HepG2 (cell line): ENCODE measurements around the gene OR4D9.

Experiments
- CTCF ChIP-seq: sonication (generic); formaldehyde crosslinking; IDR thresholded peaks from 2 replicates; pipeline ENCODE4 v1.5.0; 2020; ENCODE audit warnings: mild to moderate bottlenecking, missing genetic modification reagents, moderate library complexity
- GTF2F1 ChIP-seq: fragments of 150-350 bp; IDR thresholded peaks from 2 replicates; pipeline ENCODE4 v1.6.1; 2014; ENCODE audit warnings: low read length
- NR2F1 ChIP-seq, 2 experiments: fragments of 450-650 bp in 1 of 2; formaldehyde crosslinking in 1 of 2; IDR thresholded peaks; 2 replicates each; pipeline versions ENCODE4 v1.5.0 to v1.6.1; 2016 to 2020; ENCODE audit warnings: mild to moderate bottlenecking in 1 of 2, missing compliant biosample characterization in 1 of 2, missing genetic modification reagents in 1 of 2, moderate library complexity in 1 of 2
- POLR2AphosphoS5 ChIP-seq: IDR thresholded peaks from 2 replicates; pipeline ENCODE4 v1.6.1; 2012; ENCODE audit warnings: low read depth, low read length
- SIN3A ChIP-seq: IDR thresholded peaks from 2 replicates; pipeline ENCODE4 v1.6.1; 2011; ENCODE audit warnings: low read depth, mild to moderate bottlenecking, control low read depth, low read length, borderline replicate concordance
- SIN3B ChIP-seq: fragments of 150-350 bp; IDR thresholded peaks from 2 replicates; pipeline ENCODE4 v1.6.1; 2014; ENCODE audit warnings: low read length
- ZNF460 ChIP-seq: sonication (generic); formaldehyde crosslinking; IDR thresholded peaks from 2 replicates; pipeline ENCODE4 v1.5.1; 2020; ENCODE audit warnings: missing genetic modification reagents, mild to moderate bottlenecking, borderline replicate concordance
- TF ChIP-seq, protein P1 (sequence below): sonication (generic); formaldehyde crosslinking; IDR thresholded peaks from 2 replicates; pipeline ENCODE4 v1.5.1; 2020; ENCODE audit warnings: missing genetic modification reagents, mild to moderate bottlenecking, borderline replicate concordance
- TF ChIP-seq, protein P2 (sequence below): sonication (generic); formaldehyde crosslinking; IDR thresholded peaks from 2 replicates; pipeline ENCODE4 v1.8.1; 2023; ENCODE audit warnings: missing genetic modification reagents, inconsistent platforms, borderline replicate concordance

DNA sequence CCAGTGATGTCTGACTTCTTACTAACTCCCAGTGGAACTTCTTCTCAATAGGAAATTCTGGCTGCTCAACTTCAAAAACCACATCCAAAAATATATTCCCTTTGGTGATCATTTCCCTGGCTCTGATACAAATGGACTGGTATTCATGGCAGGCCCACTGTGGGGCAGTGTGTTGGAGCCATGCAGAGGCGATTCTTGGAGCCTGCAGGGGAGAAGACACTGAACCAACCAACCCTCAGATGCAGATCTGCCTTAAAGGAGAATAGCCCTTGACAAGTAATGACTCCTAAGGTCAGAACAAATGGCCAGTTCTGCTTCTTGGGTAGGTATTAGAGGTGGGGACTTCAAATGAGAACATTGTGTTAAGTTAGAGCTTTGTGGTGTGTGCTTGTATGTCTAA is 12.2 kb downstream of the OR4D9 start:
- no peak for TF ChIP-seq POLR2AphosphoS5
- TF ChIP-seq SIN3B: no peak
- TF ChIP-seq, protein P1, sequence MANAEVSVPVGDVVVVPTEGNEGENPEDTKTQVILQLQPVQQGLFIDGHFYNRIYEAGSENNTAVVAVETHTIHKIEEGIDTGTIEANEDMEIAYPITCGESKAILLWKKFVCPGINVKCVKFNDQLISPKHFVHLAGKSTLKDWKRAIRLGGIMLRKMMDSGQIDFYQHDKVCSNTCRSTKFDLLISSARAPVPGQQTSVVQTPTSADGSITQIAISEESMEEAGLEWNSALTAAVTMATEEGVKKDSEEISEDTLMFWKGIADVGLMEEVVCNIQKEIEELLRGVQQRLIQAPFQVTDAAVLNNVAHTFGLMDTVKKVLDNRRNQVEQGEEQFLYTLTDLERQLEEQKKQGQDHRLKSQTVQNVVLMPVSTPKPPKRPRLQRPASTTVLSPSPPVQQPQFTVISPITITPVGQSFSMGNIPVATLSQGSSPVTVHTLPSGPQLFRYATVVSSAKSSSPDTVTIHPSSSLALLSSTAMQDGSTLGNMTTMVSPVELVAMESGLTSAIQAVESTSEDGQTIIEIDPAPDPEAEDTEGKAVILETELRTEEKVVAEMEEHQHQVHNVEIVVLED (CRISPR knock-in tag): no peak
- no peak for TF ChIP-seq NR2F1 (CRISPR knock-in tag; IDR thresholded peaks at IDR 0.05)
- TF ChIP-seq SIN3A: no peak
- TF ChIP-seq GTF2F1: no peak
- TF ChIP-seq, protein P2, sequence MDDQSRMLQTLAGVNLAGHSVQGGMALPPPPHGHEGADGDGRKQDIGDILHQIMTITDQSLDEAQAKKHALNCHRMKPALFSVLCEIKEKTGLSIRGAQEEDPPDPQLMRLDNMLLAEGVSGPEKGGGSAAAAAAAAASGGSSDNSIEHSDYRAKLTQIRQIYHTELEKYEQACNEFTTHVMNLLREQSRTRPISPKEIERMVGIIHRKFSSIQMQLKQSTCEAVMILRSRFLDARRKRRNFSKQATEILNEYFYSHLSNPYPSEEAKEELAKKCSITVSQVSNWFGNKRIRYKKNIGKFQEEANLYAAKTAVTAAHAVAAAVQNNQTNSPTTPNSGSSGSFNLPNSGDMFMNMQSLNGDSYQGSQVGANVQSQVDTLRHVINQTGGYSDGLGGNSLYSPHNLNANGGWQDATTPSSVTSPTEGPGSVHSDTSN (CRISPR knock-in tag): no peak
- TF ChIP-seq CTCF (CRISPR knock-in tag): no peak
- no peak for TF ChIP-seq ZNF460
